Suppressor macrophage (primary cell): Measurements from ENCODE around the gene EEA1.
"Not testable (repeated sequence)": the region's sequence is repeated elsewhere in the genome, so short reads cannot be mapped to it uniquely, and the experiment has no call there.

ENCODE experiments used
- DNase-seq, 4 experiments: peaks; one replicate each; pipeline ENCODE4 v3.0.0-alpha.2; 2020 to 2022

Gene EEA1

DNA sequence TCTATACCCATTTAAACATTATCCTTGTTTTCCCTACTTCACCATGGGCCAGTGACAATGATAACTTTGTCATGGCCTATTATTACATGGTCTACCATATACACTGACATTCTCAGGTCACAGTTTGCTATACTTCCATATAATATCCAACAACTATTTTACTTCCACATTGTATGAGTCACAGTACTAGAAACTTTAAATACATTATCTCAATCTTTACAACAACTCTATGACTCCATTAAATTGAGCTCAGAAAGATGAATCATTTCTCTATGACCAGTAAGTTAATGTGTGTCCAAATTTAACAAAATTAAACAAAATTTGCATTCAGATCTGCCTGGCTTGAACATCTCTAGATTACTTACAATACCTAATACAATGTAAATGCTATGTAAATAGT is 132.4 kb downstream of the EEA1 start:
- DNase-seq, result peak in 2 of 4 experiments; percentile 7 to 8

DNA sequence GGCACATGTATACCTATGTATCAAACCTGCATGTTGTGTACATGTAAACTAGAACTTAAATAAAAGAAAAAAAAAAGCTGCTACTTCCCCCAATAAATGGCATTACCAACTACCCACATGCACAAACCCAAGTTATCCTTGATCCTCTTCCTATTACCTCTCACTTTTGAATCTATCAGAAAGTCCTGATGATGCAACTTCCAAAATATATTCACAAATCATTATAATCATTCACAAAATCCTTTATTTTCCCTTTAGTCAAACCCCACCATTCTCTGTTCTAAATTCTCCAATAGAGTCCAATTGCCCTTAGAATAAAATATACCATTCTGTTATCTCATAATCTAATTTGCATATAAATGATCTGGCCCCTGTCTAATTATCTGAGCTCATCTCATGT is 134.3 kb downstream of the EEA1 start:
- DNase-seq, result no peak

DNA sequence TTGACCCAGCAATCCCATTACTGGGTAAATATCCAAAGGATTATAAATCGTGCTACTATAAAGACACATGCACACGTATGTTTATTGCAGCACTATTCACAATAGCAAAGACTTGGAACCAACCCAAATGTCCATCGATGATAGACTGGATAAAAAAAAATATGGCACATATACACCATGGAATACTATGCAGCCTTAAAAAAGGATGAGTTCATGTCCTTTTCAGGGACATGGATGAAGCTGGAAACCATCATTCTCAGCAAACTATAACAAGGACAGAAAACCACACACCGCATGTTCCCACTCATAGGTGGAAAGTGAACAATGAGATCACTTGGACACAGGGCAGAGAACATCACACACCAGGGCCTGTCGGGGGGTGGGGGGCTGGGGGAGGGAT is 134.7 kb downstream of the EEA1 start:
- DNase-seq, result not testable (repeated sequence)

DNA sequence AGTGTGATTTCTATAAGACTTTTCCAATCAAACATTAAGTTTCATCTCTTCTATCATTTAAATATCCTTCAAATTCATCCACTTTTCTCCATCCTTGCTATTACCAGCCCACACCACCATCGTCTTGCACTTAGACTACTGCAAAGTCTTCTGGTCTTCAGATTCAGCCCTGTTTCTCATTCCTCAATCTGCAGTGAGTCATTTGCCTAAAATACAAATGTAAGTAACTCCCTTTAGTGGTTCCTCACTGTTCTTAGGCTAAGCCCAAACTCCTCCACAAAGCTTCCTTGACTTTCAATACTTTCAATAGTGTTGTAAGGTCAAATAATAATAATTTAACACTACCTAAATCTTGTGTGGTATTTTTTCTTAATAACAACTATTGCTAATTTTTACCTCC is 143.1 kb downstream of the EEA1 start:
- peak; percentile 22 to 62 (median 41) for DNase-seq

DNA sequence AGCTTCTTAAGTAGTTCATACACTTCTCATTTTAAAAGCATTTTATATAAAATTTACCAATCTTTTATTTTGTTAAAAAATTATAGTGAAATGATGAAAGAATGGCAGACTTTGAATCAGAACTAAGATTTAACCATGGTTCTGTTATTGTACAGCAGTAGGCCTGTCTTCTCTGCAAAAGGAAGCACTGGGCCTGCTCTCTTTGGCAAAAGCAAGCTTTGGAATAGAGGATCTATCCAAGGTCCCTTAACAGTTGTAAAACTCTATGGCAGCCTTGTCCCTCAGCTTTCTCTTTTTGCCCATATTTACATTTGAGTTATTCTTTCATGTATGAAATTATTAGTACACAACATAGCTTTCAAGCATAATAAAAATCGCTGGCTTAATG is 143.5 kb downstream of the EEA1 start:
- no peak for DNase-seq

DNA sequence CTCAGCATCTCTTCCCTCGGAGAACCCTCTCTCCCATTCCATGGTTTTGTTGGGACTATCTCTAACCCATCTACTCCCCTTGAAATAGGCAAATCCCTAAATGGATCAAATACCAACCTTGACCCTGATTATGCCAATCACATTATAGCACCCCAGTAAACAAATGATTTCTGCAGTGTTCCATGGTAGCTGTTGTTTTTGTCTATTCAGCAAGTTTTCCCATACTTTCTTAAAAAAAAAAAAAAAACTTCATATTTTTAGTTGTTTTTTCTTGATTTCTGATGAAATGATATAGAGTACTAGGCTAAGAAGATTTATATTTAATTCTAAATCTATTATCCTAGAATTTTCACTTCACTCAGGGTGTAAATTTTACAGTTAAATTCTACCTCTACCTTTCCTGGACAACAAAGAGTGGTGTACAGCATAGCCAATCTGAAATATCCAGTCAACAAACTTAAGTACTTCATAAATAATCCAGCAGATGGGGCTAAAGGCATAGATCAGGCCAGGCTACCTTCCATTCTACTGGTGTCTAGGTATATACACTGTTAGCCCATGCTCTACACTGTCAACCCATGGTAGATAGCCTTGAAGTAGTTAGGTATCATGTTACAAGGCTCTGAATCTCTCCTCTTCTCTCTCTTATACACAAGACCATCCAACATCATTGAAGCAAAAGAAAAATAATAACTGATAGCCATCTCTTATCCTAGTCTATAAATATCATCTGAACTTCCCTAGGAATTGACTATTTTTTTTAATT is 144.1 kb downstream of the EEA1 start:
- DNase-seq, result peak; percentile 24 to 62 (median 46)

DNA sequence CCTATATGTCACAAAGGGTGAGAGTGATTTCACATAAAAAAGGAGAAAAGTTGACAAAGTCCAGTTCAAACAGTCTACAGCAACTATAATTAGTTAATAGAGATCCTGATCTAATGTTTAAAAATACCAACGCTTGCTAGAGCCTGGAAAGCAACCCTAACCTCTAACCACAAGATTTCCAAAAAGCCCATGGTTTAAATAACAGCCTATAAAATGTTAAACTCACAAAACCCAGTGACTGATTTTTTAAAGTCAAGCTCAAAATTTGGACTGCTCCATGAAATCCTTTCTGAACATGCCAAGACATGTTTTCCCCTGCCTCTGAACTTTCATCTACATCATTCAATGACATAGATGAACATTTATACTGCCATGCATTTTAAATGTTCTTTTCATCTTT is 144.7 kb downstream of the EEA1 start:
- DNase-seq, result no peak

DNA sequence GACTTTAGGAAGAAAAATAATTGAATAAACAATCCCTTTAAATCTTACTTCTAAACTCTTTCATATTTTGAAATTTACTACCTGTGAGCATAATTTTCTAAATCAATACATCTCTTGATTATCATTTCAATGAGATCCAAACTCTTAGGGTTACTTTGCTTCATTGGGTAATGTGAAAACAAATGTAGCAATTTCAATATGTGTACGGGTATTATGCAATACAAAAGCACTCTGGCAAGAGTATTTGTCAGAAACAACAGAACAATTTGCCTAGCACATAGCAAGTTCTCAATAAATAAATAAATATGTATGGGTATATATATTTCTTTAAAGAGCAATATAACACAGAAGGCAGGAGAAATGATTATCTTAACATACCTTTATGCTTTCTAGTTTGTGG is 149.2 kb downstream of the EEA1 start:
- peak in 2 of 4 experiments; percentile 9 to 34 for DNase-seq

DNA sequence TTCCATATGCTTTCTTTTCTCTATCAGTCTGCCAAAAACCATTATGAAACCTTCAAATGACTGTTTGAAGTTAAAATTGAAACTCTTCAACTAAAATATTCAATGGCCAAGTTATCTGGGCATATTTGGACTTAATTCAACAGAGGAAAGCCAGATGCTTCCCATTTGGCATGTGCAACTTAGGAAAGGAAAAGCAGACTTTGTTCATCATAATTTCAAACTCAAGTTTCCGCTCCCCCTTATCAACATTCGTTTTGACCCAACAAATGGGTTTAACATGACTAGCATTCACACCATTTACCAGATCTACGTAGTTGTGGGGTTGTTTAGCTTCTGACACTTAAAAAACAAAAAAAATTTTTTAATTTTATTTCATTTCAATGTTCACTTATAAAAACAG is 150.6 kb downstream of the EEA1 start:
- no peak for DNase-seq

DNA sequence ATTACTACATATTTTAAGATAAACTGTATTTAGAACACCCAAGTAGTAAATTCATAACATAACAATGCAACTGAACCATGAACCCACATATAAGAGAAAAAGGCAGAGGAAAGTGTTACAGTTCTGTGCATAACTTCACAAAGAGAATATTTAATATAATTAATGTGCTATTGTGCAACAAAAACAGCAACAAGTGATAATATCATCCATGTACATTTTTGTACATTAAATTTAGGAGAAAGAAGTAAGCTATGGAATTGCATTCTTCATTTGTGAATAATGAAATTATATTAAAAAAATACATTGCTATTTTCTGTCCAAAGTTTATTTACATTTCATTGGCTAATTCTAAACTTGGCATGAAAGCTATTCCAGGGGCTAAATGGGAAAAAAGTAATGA is 153.7 kb downstream of the EEA1 start:
- no peak for DNase-seq

DNA sequence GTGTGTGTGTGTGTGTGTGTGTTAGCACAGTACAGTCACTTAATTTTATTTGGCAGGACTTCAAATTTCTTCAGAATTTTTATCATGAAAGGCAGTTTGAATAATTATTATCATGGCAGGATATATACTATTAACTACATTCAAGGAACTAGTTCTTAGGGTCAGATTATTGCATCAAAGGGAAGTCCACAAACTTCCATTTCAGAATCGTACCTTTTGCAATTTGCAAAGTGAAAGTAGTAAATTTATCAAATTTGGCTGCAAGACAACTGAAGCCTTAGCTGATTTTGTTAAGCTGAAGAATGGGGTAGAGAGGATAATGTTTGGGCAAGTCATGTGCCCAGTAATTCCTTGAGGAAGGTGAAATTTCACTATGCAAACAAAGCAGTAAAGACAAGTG is 158.1 kb downstream of the EEA1 start:
- DNase-seq, result peak in 2 of 4 experiments; percentile 42 to 48

DNA sequence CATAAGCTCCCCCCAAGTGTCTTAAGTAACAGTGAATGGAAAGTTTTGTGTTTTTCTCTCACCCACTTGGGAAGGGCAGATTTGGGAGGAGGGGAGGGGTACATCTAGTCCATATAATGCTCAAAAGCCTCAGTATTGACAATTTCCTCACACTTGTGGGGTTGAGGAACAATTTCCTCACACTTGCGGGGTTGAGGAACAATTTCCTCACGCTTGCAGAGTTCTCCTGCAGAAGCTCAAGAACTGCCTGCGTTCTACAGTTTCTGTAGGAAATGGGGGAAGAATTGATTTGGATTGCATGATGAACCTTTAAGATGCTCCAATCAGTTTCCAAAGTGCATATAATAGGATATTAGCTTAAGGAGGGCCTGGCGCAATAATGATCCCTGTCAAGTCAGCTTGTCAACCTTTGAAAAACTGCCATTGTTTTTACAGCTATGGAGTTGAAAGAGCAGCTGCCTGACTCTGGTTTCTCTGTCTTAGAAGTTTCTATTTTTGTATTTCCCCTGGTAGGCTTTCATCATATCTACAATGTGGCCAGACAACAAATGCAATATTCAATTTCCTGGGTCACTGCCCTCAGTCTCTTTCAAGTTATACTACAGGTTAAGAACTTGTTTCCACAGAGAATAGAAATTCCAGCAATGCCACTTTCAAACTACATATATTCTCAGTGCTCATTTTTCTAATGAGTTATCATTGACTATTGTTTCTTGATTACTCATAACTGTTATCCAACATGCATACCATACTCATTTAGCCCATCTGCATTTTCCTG is 159.8 kb downstream of the EEA1 start:
- DNase-seq, result peak; percentile 39 to 57 (median 52)

DNA sequence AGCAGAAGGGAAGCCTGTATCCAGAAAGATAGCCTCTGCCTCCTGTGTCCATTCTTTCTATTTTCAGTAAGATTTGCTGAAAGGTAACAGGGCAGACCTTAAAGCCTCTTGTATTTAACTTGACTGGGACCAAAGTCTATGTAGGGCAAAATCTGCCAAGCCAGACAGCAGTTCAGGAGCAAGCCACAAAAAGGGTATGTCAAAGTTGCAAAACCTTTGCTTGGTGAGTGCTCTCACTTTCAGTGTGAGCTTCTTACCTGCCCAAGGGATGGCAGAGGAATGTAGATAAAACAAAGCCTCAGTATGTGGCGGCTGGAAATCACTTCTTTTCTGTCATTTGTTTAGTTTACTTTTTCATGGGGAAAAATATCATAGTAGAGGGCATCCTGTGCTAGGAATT is 163.2 kb downstream of the EEA1 start:
- no peak for DNase-seq

DNA sequence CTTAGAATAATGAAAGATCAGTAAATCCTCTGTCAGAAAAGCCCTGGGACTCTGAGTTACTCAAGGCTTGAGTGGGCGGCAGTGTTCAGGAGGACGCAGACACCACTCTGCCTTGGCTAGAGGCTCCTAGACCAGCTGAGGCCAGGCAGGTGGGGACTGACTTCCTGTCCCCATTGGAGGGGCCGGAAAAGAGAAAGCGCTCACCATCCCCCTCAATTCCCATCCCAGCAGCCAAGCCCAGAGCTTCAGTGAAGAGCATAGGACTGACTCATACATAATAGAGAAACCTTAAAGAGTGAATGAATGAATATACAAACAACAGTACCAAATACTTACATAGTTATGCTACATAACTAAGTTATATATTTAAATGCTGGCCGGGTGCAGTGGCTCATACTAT is 164.3 kb downstream of the EEA1 start:
- DNase-seq, result peak in 1 of 4 experiments; percentile 14

DNA sequence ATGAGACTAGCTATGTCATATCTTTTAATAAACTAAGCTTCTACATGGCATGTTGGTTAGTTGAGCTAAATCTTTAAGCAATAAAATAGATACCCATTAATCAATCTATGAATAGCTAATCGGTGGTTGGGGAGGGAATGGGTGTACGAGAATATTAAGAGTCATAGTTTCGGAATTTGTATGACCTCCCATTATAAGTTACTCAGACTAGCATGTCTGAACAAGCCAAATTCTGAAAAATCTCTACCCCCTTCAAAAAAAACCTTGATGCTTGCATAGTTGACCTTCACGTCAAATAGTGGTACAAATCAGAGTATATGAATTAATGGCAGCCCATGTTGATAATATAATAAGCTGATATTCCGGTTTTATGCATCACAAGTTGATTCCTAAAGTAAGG is 166.3 kb downstream of the EEA1 start:
- DNase-seq, result no peak

DNA sequence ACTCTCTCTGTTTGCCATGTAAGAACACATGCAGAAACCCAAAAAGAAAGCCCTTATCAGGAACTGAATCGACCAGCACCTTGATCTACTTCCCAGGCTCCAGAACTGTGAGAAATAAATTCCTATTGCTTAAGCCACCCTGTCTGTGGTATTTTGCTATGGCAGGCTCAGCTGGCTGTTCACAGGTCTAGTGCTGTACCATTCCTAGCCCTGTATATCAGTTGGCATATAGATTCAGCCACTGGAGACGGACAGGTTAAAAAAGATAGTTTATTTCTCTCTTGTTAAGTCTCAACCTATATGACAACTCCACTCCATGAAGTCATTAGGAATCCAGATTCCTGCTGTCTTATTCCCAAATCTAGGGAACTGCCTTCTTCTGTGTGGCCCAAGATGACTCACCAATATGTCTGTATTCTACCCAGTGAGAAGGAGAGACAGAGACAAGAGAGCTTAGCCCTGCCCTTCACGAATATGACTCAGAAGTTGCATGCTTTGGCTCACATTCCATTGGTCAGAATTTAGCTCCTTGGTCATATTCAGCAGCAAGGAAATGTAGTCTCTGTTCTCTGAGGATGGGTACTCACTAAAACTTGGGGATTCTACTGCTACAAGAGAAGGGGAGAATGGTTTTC is 169.3 kb downstream of the EEA1 start:
- peak in 1 of 4 experiments; percentile 19 for DNase-seq

DNA sequence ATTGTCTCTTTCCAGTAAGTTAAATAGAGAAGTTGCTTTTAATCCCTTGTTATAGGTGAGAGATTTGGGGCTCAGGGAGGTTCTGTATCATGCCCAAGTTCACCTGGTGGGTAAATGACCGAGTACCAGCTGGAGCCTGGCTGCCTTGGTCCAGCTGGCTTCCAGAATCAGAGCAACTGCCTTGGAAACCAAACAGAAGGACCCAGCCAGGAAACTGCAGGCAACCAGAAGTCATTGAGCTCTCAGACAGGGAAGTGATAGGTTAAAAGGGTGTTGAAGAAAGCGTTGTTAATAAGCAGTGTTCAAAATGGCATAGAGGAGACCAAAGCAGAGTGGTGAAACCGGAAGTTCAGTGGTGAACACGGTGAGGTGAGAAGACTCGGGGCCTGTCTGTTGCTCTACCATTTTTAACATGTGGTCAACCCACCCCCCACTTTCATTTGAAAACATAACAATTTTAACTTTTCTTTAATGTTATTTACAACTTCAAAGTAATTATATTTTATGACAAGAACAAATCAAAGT is 171.4 kb downstream of the EEA1 start:
- DNase-seq, result no peak

DNA sequence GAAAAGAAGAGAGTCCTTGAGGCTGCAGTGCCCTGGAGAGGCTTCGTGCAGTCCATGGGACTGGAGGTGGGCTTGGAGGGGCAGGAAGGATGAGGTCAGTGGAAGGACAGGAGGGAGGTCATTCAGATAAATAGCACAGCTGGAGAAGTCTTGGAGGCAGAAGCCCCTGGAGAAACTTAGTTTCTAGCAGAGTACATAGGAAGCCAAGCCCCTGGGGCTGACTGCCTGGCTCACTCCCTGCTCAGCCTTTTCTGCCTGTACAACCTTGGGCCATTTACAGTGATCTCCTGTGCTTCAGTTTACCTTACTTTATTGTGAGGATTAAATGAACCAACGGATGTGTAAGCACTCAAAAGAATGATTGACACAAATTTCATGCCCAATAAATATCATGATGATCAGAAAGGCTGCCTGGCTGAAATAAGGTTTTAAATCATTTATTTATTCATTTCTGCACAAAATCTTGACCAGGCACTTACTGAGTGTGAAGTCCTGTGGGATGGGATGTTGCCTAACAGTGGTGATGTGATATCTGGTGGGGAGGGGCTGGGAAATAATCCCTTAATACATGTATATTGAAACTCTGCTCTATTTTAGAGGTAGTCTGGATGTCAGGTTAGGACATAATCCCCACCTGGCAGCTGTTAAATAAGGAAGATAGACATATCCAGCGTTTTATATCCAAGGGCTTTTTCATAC is 172.0 kb downstream of the EEA1 start:
- no peak for DNase-seq

DNA sequence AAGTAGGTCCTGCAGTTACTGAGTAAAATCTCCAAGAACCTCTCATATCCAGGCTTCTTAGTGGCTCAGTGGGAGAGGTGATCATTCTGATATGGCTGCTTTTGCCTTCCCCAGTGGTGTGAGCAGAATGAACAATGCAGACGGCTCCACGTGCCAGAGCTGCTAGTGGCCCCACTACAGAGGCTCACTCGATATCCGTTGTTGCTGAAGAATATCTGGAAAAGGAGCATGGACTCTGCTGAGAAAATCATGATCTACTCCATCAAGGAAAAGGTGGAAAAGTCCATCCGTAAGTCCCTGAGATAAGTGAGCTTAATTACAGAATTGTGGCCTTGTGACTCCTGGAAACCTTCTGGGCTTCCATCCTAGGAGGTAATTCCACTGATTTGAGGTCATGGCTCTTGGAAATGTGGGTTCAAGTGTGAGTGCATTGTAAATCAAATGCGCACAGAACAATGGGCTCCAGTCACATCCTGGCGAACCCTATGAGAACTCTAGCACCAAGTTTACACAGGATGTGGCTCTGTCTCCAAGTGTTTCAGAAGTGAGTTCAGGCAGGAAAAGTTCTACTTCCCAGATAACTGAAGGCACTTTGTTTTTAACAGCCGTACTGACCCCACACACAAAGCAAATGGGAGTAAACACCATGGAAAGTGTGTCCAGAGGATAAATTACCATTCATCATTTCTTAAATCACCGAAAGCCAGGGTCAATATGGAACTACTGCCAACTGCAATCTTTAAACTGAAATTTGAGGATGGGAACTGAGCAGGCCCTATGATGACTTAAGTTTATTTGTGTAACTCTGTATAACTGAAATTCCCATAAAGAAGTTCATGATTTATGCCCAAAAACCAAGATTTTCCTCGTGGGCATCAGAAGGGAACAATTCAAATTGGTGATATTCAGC is 174.9 kb downstream of the EEA1 start:
- DNase-seq, result no peak

DNA sequence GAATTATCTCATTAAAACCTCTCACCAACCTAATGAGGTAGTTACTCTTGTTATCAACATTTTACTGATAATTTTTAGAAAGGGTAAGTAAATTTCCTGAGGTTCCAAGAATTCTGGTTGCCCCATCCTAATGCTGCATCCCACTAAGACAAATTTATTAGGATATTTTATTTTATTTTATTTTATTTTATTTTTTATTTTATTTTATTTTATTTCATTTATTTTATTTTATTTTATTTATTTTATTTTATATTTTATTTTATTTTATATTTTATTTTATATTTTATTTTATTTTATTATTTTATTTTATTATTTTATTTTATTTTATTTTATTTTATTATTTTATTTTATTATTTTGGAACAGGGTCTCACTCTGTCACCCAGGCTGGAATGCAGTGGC is 179.4 kb downstream of the EEA1 start:
- not testable (repeated sequence) for DNase-seq

DNA sequence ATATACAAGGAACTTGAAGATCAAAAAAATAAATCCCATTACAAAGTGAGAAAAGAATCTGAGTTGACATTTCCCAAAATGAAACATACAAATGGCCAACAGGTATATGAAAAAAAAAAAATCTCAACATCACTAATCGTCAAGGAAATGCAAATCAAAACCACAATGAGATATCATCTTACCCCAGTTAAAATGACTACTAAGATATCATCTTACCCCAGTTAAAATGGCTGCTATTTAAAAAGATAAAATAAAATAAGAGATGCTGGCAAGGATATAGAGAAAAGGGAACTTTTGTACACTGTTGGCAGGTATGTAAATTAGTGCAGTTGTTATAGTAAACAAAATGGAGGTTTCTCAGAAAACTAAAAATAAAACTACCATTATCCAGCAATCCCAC is 181.9 kb downstream of the EEA1 start:
- no peak for DNase-seq
